Thyroid gland (tissue), 4 donors: ENCODE data around the gene MPL. TPM values are rescaled to one million over a fixed set of nuclear protein-coding genes. Genes with fewer than 3 reads are reported as not detected.

ENCODE experiments used
- DNase-seq, 2 donors: peaks; one replicate each; pipeline ENCODE4 v3.0.0-alpha.2; 2019
- H3K27ac ChIP-seq, 3 donors: fragments of 200-600 bp; sonication (generic); 1 replicate in 2 of 3; 2 replicates in 1 of 3; pipeline ENCODE4 v1.5.1; 2016 to 2019; ENCODE audit warnings: mild to moderate bottlenecking in 1 of 3, moderate library complexity in 1 of 3
- H3K27me3 ChIP-seq: fragments of 200-600 bp; sonication (generic); one replicate; pipeline ENCODE4 v1.5.1; 2019
- H3K36me3 ChIP-seq, 2 donors: fragments of 200-600 bp; sonication (generic); one replicate each; pipeline ENCODE4 v1.5.1; 2016 to 2019
- H3K4me1 ChIP-seq, 2 donors: fragments of 200-600 bp; sonication (generic); one replicate each; pipeline ENCODE4 v1.5.1; 2017 to 2019
- H3K4me3 ChIP-seq, 3 donors: fragments of 200-600 bp; sonication (generic); replicated peaks in 1 of 3; 1 replicate in 2 of 3; 2 replicates in 1 of 3; pipeline ENCODE4 v1.5.1; 2016; ENCODE audit warnings: mild to moderate bottlenecking in 1 of 3
- H3K9me3 ChIP-seq: fragments of 200-600 bp; sonication (generic); one replicate; pipeline ENCODE4 v1.5.1; 2017
- CTCF ChIP-seq, 6 experiments: fragments of 200-600 bp in 3 of 6; fragments of 450-650 bp in 3 of 6; sonication (generic) in 3 of 6; IDR thresholded peaks; one replicate each; pipeline ENCODE4 v1.5.1; 2016 to 2019; ENCODE audit warnings: antibody characterized with exemption in 6 of 6, mild to moderate bottlenecking in 2 of 6, inconsistent platforms in 1 of 6, moderate library complexity in 1 of 6
- POLR2A ChIP-seq, 2 donors: fragments of 450-650 bp; IDR thresholded peaks; one replicate each; pipeline ENCODE4 v1.6.1; 2017; ENCODE audit warnings: antibody characterized with exemption in 2 of 2, mild to moderate bottlenecking in 2 of 2, moderate library complexity in 1 of 2
- WGBS, 2 donors: methylation state at CpG; one replicate each; pipeline ENCODE4 v1.1.5; 2017; 5-methylcytosine and 5-hydroxymethylcytosine counted together
- intact Hi-C: fragments of 100-400 bp; cut with DNase I; formaldehyde crosslinking; loops from one replicate; pipeline ENCODE4 v1.15.1; 2023
- total RNA-seq, 4 donors: library from RNA; depleted of rRNA; stranded (reverse); fragments of >200 nt; gene quantifications; one replicate each; pipeline ENCODE4 v1.2.3, GENCODE V29; 2016

MPL gene
- total RNA-seq, 4 donors from 2014 or later, result 0.22 to 0.29 TPM; not detected in 2

- DNase-seq, result no peak
- Histone ChIP-seq H3K36me3 (peaks cover 0 to 3% of the 10 kb centered on the region in 2 donors), H3K4me1 (peaks cover 2 to 7% of the 10 kb centered on the region in 2 donors), H3K27me3 (no peaks in the 10 kb centered on the region), H3K27ac (no peak overlapping the region), H3K4me3 (no peak overlapping the region), H3K9me3 (no peaks in the 10 kb centered on the region)
- TF ChIP-seq POLR2A (IDR thresholded peaks at IDR 0.05), result no peak
- no peak for TF ChIP-seq CTCF (IDR thresholded peaks at IDR 0.05)
- intact Hi-C loops, result no loop called here
Measured at GRCh38 chr1:43325381-43325780, 12.2 kb upstream of the MPL start.

GRCh38 chr1:43327549-43328292 lies 9.9 kb upstream of the MPL start:
- TF ChIP-seq POLR2A (IDR thresholded peaks at IDR 0.05) (no peak), CTCF (IDR thresholded peaks at IDR 0.05) (no peak)
- 96 to 97% methylated on average over 1 of the region's 1 CpG for WGBS, 2 donors

GRCh38 chr1:43329995-43330751 lies 7.4 kb upstream of the MPL start:
- 35 to 80% methylated on average over 6 of the region's 6 CpGs for WGBS, 2 donors
- TF ChIP-seq CTCF (IDR thresholded peaks at IDR 0.05), result no peak
- no peak for TF ChIP-seq POLR2A (IDR thresholded peaks at IDR 0.05)
- peaks cover 4 to 14% of the 10 kb centered on the region in 2 donors for H3K4me1 ChIP-seq
- H3K4me3 ChIP-seq, result no peak overlapping the region
- intact Hi-C loops, result no loop called here
- H3K9me3 ChIP-seq, result no peaks in the 10 kb centered on the region
- no peak overlapping the region for H3K27ac ChIP-seq
- H3K27me3 ChIP-seq, result no peaks in the 10 kb centered on the region
- DNase-seq, result peak in 1 of 2 donors; percentile 22
- no peaks in the 10 kb centered on the region for H3K36me3 ChIP-seq

More at GRCh38 chr1:43327549-43328292, 9.9 kb upstream of the MPL start:
- DNase-seq, result no peak
- intact Hi-C loops, result no loop called here
- Histone ChIP-seq H3K27ac (no peak overlapping the region), H3K9me3 (no peaks in the 10 kb centered on the region), H3K27me3 (no peaks in the 10 kb centered on the region), H3K4me1 (peaks cover 4 to 14% of the 10 kb centered on the region in 2 donors), H3K36me3 (peaks cover 0 to under 1% of the 10 kb centered on the region in 2 donors), H3K4me3 (no peak overlapping the region)

- Histone ChIP-seq H3K27me3 (no peaks in the 10 kb centered on the region), H3K9me3 (no peaks in the 10 kb centered on the region), H3K36me3 (no peaks in the 10 kb centered on the region), H3K27ac (no peak overlapping the region), H3K4me3 (no peak overlapping the region), H3K4me1 (peaks cover 4 to 14% of the 10 kb centered on the region in 2 donors)
- 97 to 98% methylated on average over 5 of the region's 5 CpGs for WGBS, 2 donors
- intact Hi-C loops, result no loop called here
- TF ChIP-seq POLR2A (IDR thresholded peaks at IDR 0.05) (no peak), CTCF (IDR thresholded peaks at IDR 0.05) (no peak)
- no peak for DNase-seq
Measured at GRCh38 chr1:43331688-43332087, 5.9 kb upstream of the MPL start.
